ENCODE data around the gene C1QTNF8. TPM values are rescaled to one million over a fixed set of nuclear protein-coding genes. Genes with fewer than 3 reads are reported as not detected.

C1QTNF8 gene
- total RNA-seq, 1 donor from 2014 or later: not detected

- DNase-seq (no peak), ATAC-seq (ENCODE audit: low read depth) (no peak)
- CTCF ChIA-PET: no interaction called here
- POLR2A ChIA-PET: no interaction called here
- Mint-ChIP-seq H3K36me3 (ENCODE audit: low read depth) (no peaks in the 10 kb centered on the region), H3K4me1 (no peaks in the 10 kb centered on the region), H3K9me3 (no peaks in the 10 kb centered on the region), H3K27me3 (no peaks in the 10 kb centered on the region), H3K27ac (no peak overlapping the region), H3K4me3 (no peak overlapping the region)
- no peak for TF ChIP-seq CTCF (IDR thresholded peaks at IDR 0.05)
- intact Hi-C loops (cut with micrococcal nuclease): no loop called here
These were observed 24.5 kb upstream of the C1QTNF8 start for GRCh38 chr16:1120577-1120941.

DNA sequence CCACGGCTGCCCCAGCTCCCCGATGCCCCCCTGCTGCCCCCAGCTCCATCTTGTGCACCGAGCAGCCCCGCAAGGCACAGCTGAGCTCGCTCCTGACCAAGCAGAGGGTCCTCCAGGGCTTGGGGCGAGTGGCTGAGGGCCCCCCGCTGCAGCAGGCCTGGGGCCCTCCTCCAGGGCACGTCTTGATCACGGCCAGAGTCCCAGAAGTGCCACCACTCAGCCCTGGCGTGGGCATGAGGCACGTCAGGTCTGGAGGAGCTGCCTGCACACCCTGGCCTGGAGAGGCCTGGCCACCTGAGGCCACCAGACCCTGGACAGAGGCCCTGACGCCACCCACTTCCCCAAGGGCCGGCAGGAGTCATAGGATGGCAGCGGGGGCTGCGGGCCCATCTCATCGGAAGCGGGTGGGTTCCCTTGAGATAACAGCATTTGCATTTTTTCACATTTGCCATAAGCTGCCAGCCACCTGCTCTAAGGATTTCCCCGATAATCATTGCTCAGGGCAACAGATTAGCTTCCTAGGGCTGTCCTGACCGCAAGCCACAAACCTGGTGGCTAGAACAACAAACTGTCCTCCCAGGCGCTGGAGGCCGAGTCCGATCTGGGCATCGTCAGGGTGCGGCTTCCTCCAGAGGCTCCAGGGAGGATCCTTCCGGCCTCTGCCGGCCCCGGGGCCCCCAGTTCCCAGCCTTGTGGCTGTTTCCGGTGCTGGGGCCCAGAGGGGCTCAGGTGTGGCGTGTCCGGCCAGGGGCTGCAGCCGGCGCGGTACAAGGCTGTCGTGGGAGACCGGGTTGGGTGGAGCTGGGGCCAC, 23.9 kb upstream of the C1QTNF8 start:
- TF ChIP-seq CTCF (IDR thresholded peaks at IDR 0.05): no peak
- CTCF ChIA-PET: no interaction called here
- Mint-ChIP-seq H3K4me1 (no peaks in the 10 kb centered on the region), H3K4me3 (no peak overlapping the region), H3K27me3 (no peaks in the 10 kb centered on the region), H3K27ac (no peak overlapping the region), H3K9me3 (no peaks in the 10 kb centered on the region), H3K36me3 (ENCODE audit: low read depth) (no peaks in the 10 kb centered on the region)
- intact Hi-C loops (cut with micrococcal nuclease): no loop called here
- ATAC-seq (ENCODE audit: low read depth): peak; percentile 31
- no peak for DNase-seq
- POLR2A ChIA-PET: no interaction called here

DNA sequence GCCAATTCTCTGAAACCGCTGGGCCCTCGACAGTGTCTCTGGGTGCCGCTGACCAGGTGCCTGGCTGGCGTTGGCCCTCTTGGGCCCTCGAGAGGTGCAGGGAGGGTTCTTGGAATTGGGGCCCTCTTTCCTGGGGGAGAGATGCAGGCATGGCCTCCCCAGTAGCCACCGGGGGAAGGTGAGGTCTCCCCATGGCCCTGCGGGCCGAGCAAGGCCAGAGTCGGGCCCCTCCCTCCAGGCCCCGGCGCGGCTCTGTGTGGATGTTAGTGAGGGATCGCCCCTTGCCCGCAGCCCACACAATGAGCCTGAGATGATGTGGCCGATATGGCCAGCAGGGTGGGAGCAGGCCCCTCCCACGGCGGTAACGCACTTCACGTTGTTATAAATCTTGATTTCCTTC, 23.1 kb upstream of the C1QTNF8 start:
- Mint-ChIP-seq H3K27ac (no peak overlapping the region), H3K27me3 (no peaks in the 10 kb centered on the region), H3K9me3 (no peaks in the 10 kb centered on the region), H3K4me3 (no peak overlapping the region), H3K36me3 (ENCODE audit: low read depth) (no peaks in the 10 kb centered on the region), H3K4me1 (no peaks in the 10 kb centered on the region)
- ChIA-PET POLR2A (no interaction called here), CTCF (no interaction called here)
- intact Hi-C loops (cut with micrococcal nuclease): no loop called here
- no peak for DNase-seq
- ATAC-seq (ENCODE audit: low read depth): no peak
- no peak for TF ChIP-seq CTCF (IDR thresholded peaks at IDR 0.05)

GRCh38 chr16:1117926-1118325, 21.9 kb upstream of the C1QTNF8 start:
- ChIA-PET CTCF (no interaction called here), POLR2A (no interaction called here)
- ATAC-seq (ENCODE audit: low read depth) (no peak), DNase-seq (no peak)
- no peak overlapping the region for H3K27ac Mint-ChIP-seq
- H3K4me1 Mint-ChIP-seq: no peaks in the 10 kb centered on the region
- no peaks in the 10 kb centered on the region for H3K27me3 Mint-ChIP-seq
- TF ChIP-seq CTCF (IDR thresholded peaks at IDR 0.05): no peak
- H3K9me3 Mint-ChIP-seq: no peaks in the 10 kb centered on the region
- no peaks in the 10 kb centered on the region for H3K36me3 Mint-ChIP-seq (ENCODE audit: low read depth)
- H3K4me3 Mint-ChIP-seq: no peak overlapping the region
- intact Hi-C loops (cut with micrococcal nuclease): no loop called here

DNA sequence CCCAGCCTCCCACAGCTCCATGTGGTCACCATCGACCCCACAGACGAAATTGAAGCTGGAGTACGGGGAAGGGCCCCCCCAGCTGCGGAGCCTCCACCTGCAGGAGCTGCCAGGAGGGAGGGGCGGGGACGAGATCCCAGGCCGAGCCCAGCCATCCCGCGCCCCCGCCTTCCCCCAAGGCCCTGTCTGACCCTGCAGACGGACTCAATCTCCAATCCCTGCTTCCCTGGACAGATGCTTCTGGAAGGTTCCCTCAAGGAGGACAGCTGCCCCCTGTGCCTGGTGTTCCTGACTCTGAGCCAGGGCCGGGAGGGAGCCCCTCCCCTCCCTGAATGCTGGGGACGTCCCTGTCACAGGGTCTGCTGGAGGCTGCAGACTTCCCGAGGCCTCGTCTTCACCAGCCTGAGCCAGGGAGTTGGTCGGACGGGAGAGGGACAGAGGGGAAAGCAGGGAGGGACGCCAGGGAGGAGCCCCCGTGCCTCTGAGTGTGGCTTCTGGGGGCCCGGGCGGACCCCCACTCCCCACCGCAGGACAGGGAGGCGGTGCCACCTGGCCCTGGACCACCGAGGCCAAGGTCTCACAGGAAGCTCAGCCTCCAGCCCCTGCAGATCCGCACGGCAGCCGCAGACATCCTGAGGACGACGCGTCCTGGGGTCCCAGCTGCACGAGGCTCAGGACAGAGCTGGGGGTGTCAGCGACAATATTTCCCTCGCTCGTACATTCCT, 21.3 kb upstream of the C1QTNF8 start:
- no peaks in the 10 kb centered on the region for H3K36me3 Mint-ChIP-seq (ENCODE audit: low read depth)
- no peak for TF ChIP-seq CTCF (IDR thresholded peaks at IDR 0.05)

More for the DNA sequence above, 21.3 kb upstream of the C1QTNF8 start:
- H3K27ac Mint-ChIP-seq: no peak overlapping the region
- intact Hi-C loops (cut with micrococcal nuclease): no loop called here
- H3K4me1 Mint-ChIP-seq: no peaks in the 10 kb centered on the region
- no peak overlapping the region for H3K4me3 Mint-ChIP-seq
- ATAC-seq (ENCODE audit: low read depth): no peak
- DNase-seq: no peak
- no peaks in the 10 kb centered on the region for H3K27me3 Mint-ChIP-seq
- ChIA-PET POLR2A (no interaction called here), CTCF (no interaction called here)
- H3K9me3 Mint-ChIP-seq: no peaks in the 10 kb centered on the region

Data from activated B cell treated with CpG ODN at 0.5 μM for 24 hours (primary cell).